PFSK-1 (cell line): ENCODE data around the gene CELF4.

Experiments
- FOXP2 ChIP-seq: optimal IDR thresholded peaks from 2 replicates; pipeline ENCODE3; 2011; ENCODE audit warnings: borderline replicate concordance, control low read depth, inconsistent platforms; ENCODE audit not compliant: insufficient read depth; ENCODE audit errors: extremely low read length, extremely low read depth
- POLR2AphosphoS5 ChIP-seq: IDR thresholded peaks from 2 replicates; pipeline ENCODE4 v1.6.1; 2012; ENCODE audit warnings: low read depth, mild to moderate bottlenecking, control low read depth, low read length, moderate library complexity
- SIN3A ChIP-seq: IDR thresholded peaks from 2 replicates; pipeline ENCODE4 v1.6.1; 2012; ENCODE audit warnings: mild to moderate bottlenecking, low read length, moderate library complexity, borderline replicate concordance; ENCODE audit not compliant: insufficient read depth
- TAF1 ChIP-seq: IDR thresholded peaks from 2 replicates; pipeline ENCODE4 v1.6.1; 2012; ENCODE audit warnings: low read length, control low read depth, borderline replicate concordance; ENCODE audit not compliant: insufficient read depth
- TF ChIP-seq, protein P1 (sequence below), 2 experiments: IDR thresholded peaks; 2 replicates each; pipeline versions ENCODE4 v1.6.1 to v1.8.0; 2011 to 2012; ENCODE audit warnings: low read depth in 2 of 2, low read length in 2 of 2, control low read depth in 1 of 2, inconsistent platforms in 1 of 2, mild to moderate bottlenecking in 1 of 2, moderate library complexity in 1 of 2; ENCODE audit not compliant: insufficient read depth in 1 of 2

CELF4 gene

DNA sequence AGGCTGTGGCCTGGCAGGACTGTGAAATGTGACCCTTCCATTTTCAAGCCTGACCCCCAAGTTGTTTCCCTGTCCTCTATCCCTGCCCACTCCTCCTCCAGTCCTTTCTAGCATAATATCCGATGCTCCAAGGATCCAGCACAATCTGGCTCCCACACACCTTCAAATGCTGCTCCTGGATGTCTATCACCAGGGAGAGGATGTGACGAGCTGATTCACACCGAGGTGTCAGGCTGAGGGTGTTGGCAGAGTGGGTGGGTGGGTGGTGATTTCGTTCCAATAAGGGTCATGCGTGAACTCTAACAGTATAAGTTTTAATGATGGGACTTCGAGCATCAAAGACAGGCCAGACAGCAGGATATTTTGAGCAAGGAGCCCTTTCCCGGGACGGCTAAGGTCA, 107.8 kb downstream of the CELF4 start:
- TF ChIP-seq, protein P1, sequence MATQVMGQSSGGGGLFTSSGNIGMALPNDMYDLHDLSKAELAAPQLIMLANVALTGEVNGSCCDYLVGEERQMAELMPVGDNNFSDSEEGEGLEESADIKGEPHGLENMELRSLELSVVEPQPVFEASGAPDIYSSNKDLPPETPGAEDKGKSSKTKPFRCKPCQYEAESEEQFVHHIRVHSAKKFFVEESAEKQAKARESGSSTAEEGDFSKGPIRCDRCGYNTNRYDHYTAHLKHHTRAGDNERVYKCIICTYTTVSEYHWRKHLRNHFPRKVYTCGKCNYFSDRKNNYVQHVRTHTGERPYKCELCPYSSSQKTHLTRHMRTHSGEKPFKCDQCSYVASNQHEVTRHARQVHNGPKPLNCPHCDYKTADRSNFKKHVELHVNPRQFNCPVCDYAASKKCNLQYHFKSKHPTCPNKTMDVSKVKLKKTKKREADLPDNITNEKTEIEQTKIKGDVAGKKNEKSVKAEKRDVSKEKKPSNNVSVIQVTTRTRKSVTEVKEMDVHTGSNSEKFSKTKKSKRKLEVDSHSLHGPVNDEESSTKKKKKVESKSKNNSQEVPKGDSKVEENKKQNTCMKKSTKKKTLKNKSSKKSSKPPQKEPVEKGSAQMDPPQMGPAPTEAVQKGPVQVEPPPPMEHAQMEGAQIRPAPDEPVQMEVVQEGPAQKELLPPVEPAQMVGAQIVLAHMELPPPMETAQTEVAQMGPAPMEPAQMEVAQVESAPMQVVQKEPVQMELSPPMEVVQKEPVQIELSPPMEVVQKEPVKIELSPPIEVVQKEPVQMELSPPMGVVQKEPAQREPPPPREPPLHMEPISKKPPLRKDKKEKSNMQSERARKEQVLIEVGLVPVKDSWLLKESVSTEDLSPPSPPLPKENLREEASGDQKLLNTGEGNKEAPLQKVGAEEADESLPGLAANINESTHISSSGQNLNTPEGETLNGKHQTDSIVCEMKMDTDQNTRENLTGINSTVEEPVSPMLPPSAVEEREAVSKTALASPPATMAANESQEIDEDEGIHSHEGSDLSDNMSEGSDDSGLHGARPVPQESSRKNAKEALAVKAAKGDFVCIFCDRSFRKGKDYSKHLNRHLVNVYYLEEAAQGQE (IDR thresholded peaks at IDR 0.05; ENCODE audit: insufficient read depth in 1 of 2, low read depth in 2 of 2, low read length in 2 of 2) = no peak
- TF ChIP-seq SIN3A = no peak

DNA sequence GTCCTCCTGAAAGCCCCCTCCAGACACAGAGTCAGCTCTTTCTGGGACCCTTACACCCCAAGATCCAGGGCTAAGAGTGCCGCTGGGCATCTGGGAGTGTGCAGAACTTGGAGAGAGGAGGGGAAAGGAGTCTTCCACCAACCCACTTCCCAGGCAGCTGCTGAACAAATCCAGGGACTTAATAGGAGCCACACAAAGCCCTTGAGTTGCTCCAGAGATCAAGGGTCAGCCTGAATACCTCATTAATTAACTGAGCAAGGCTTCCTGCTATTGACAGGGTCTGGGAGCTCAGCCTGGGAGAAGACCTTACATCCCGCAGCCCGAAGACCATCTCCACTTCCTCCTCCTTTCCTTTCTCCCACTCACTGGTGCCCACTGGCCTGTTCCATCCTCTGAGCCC, 108.3 kb downstream of the CELF4 start:
- TF ChIP-seq FOXP2 = no peak
- TF ChIP-seq SIN3A = no peak
- TF ChIP-seq, protein P1 (IDR thresholded peaks at IDR 0.05; ENCODE audit: insufficient read depth in 1 of 2, low read depth in 2 of 2, low read length in 2 of 2) = no peak
- TF ChIP-seq TAF1 = no peak
- TF ChIP-seq POLR2AphosphoS5 = no peak

DNA sequence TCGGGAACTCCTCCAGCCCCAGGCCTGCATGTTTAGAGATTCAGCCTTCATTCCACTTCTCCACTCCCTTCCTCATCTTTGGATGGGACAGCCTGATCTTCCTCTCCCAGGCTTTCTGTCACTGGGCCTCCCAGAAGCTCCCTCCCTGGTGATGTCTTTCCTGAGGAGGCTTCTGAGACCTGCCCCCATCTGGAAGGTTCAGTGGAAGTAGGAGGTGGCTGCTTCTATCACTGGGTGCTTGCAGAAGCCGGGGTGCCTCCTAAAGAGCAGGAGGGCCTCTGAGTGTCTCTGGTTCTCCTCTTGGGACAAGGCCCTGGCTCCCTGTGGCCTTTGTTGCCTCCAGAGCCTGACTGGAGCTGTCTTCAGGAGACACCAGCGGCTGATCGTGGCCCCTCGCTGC, 108.7 kb downstream of the CELF4 start:
- TF ChIP-seq, protein P1 (IDR thresholded peaks at IDR 0.05; ENCODE audit: insufficient read depth in 1 of 2, low read depth in 2 of 2, low read length in 2 of 2) = no peak
- TF ChIP-seq FOXP2 (no peak), POLR2AphosphoS5 (no peak), SIN3A (no peak), TAF1 (no peak)

DNA sequence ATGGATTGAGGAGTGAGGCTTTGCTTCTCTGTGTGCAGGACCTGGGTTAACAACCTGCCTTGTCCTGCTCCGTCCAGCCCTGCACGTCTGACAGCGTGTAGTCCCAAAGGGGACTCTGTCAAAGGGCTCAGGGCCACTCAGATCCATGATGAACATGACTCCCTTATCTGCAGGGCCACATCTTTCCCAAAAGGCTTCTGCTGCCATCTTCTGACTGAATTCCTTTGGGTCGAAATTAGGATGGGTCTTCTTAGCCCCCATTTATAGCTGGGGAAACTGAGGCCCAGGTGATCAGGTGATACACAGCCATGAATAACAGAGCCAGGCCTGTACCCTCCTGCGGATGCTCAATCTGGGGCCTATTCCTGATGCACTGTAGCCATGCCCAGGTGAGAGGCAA, 109.2 kb downstream of the CELF4 start:
- TF ChIP-seq, protein P1 (IDR thresholded peaks at IDR 0.05; ENCODE audit: insufficient read depth in 1 of 2, low read depth in 2 of 2, low read length in 2 of 2) = no peak
- no peak for TF ChIP-seq SIN3A
- TF ChIP-seq TAF1 = no peak
- TF ChIP-seq POLR2AphosphoS5 = no peak
- no peak for TF ChIP-seq FOXP2

DNA sequence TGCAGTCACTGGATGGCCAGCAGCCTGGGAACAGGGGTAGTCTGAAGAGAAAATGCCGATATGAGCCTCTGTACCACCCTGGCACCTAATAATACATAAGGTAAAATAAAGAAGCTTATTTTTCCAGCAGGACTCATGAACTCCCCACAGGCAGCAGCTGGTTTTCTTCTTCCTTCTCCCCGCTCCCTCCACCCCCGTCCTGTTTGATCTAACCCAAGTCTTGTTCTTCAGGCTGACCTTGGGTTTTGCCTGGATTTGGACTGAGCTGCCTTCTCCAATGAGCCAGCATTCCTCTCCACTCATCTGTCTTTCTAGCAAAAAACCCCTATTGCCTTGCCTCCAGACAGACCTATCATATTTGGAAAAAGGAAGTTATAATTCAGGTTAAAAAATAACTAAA, 111.8 kb downstream of the CELF4 start:
- no peak for TF ChIP-seq FOXP2
- TF ChIP-seq POLR2AphosphoS5 = no peak
- TF ChIP-seq SIN3A = no peak
- TF ChIP-seq, protein P1 (IDR thresholded peaks at IDR 0.05; ENCODE audit: insufficient read depth in 1 of 2, low read depth in 2 of 2, low read length in 2 of 2) = no peak
- TF ChIP-seq TAF1 = no peak
